Kasumi-1 (cell line): ENCODE results near the gene ZDHHC20.
A peak's percentile ranks its signal among the peaks of the same experiment; 100 is the strongest.

ENCODE experiments used
- DNase-seq, 2 experiments: peaks; one replicate each; lab custom pipeline; 2025; lab: John Stamatoyannopoulos, UW

Gene ZDHHC20, protein sequence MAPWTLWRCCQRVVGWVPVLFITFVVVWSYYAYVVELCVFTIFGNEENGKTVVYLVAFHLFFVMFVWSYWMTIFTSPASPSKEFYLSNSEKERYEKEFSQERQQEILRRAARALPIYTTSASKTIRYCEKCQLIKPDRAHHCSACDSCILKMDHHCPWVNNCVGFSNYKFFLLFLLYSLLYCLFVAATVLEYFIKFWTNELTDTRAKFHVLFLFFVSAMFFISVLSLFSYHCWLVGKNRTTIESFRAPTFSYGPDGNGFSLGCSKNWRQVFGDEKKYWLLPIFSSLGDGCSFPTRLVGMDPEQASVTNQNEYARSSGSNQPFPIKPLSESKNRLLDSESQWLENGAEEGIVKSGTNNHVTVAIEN

DNA sequence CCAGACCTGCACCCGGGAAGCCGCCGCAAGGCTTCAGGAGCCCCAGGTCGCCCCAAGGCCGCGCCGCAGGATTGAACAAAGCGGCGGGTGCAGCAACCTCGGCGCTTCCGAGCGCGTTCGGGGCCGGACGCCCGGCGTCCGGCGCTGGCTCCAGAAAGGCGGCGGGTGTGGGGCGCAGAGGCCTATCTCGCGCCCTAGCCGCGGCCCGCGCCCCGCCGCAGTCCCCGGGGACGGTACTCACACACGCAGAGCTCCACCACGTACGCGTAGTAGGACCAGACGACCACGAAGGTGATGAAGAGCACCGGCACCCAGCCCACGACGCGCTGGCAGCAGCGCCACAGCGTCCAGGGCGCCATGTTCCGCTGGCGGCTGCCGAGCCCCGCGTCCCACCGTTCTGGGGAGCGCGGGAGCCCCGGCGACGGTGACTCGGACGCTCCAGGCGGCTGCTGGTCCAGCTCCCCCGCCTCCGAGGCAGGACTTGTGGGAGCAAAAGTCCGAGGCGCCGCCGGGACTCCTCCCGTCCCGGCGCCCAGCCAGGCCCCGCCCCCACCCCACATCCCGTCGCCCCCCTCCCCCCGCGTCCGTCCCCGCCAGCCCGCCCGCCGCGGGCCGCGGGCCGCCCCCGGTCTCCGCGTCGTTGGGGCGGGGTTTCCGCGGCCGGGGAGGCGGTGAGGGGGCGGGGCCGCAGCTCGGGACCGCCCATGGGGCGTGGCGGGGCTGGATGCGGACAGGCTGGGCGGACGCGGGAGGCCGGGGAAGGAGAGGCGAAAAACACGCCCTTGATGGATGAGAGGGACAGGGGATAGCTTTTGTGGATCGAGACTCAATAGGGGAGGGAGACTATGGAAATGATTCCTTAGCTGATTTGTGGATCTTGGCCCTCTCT is at the start of gene ZDHHC20:
Gene ZDHHC20 (minus strand): TSS at position 491 of the 889 bp plus-strand sequence. CDS start 132 bp downstream, at position 359.
- peak; percentile 9 to 27 for DNase-seq

DNA sequence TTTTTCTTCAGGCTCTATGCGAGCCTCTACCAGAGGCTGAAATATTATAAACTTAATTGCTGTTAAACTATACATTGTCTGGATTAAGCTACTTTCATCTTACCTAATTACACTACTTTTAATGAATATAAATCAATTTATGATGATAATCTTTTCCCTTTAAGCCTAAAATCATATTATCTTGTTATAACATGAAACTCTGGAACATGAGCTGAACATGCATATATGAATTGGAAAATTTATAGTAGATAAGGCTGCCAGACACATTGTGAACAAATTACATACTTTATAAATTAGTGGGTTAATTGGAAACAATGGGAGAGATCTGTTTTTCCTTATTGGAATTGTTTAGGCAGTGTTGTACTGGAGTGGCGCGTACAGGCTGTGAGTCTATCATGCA is 45.3 kb upstream of the ZDHHC20 start:
- DNase-seq, result no peak

DNA sequence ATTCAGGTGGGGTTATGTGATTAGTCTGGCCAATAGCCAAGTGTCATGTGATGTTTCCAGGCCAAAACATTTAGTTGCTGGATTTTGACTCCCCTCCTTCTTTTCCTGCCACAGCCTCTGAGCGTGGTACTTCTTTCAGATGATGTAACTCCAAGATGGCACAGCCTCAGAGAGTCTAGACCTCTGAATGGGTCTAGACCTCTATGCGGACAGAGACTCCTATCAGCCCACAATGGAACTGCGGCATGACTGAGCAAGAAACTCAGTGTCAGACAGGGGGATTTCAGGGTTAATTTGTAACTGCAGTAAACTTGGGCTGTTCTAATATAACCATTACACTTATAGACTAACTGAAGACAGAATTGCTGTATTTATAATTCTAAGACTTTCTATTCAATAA is 42.6 kb upstream of the ZDHHC20 start:
- DNase-seq, result no peak

DNA sequence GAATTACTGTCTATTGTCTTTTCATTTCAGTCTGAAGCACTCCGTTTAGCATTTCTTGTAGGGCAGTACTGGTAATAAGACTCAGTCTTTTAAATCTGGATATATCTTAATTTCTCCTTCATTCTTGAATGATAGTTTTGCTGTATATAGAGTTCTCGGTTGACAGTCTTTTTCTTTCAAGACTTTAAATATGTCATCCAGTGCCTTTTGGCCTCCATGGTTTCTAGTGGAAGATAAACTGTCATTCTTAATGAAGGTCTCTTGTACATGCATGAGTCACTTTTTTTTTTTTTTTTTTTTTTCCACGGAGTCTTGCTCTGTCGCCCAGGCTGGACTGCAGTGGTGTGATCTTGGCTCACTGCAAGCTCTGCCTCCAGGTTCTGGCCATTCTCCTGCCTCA is 27.2 kb upstream of the ZDHHC20 start:
- DNase-seq, result no peak

DNA sequence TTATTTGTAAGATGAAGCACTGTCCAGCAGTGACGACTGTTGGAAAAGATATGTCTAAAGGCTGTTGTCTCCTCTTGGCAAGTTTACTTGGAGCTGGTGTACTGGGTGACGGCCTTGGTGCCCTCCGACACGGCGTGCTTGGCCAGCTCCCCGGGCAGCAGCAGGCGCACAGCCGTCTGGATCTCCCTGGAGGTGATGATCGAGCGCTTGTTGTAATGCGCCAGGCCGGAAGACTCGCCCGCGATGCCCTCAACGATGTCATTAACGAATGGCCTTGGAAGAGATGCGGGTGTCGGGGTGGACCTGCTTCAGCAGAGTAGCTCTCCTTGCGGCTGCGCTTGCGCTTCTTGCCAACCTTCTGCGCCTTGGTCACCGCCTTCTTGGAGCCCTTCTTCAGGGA is 24.6 kb upstream of the ZDHHC20 start:
- no peak for DNase-seq

DNA sequence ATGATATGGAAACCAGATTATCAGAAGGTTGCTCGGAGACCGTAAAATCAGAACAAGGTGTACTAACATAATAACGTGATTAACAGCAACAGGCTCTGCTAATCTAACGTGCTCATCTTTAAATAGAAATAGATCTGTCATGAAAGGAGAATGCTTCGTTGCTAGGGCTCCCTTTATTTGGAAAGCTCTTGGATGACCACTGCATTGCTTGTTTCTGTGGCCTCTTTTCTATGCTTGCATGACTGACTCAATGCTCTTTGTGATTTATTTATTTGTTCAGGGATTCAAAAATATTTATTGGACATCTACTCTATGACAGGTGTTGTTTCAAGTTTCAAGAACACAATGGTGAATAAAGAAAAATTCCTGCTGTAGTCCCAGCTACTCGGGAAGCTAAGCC is 22.3 kb upstream of the ZDHHC20 start:
- DNase-seq, result no peak

DNA sequence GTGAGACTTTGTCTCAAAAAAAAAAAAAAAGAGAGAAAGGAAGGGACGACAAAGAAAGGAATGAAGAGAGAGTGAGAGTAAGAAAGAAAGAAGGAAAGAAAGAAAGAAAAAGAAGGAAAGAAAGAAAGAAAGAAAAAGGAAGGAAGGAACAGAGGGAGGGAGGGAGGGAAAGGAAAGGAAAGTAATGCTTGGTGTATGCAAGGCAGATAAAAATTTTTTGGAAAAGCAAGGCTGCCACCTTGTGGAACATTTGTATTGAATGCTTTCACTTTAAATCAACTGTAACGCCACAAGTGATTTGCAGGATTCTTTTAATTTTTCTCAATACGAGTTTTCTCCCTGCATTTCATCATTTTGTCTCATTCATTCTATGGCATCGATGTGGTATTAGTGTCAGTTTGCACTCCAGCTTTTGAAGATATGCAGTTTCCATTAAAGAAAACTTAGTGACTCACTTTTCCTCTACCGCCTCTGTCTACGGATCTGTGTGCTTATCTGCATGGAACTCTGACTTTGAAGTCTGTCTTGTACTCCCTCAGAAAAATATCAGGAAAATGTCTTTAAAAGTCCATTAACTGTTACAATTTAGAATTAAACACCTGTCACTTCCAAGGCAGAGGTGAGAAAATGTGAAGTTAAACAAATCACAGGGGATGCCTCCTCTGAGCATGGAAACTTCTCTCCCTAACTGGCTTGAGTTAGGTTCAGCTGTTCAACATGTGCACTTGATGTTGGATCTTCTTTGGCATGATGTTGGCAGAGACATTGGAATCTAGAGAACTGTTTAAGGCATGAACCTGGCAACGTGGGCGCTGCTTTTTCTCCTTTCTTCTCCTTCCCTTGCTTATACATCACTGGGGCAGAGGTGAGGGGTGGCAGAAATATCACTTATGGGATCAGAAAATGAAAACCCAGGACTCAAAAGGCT is 20.0 kb upstream of the ZDHHC20 start:
- DNase-seq, result peak; percentile 17 to 36

DNA sequence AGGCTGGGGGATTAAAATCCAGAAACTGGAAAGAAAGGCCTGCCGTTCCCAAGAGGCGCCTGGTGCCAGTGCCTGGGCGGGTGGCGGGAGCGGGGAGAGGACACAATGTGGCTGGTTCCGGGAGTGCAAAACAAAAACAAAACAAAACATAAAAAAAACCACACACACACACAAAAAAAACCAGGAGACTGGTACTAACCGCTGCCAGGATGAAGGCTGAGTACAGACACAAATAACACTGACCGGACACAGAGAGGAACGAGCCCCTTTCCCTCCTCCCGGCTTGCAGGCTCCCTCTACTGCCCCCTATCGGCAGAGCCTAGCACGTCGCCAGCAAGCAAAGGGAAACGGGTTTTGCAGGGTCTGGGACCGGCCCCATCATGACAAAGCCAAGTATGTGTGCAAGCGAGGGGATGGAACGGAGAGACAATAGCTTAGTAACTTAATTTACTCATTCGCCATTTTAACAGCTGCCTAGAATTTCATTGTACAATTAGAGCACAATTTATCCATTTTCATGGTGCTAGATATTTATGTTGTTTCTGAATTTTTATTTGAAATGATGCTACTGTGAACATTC is 17.9 kb upstream of the ZDHHC20 start:
- peak; percentile 59 to 78 for DNase-seq

DNA sequence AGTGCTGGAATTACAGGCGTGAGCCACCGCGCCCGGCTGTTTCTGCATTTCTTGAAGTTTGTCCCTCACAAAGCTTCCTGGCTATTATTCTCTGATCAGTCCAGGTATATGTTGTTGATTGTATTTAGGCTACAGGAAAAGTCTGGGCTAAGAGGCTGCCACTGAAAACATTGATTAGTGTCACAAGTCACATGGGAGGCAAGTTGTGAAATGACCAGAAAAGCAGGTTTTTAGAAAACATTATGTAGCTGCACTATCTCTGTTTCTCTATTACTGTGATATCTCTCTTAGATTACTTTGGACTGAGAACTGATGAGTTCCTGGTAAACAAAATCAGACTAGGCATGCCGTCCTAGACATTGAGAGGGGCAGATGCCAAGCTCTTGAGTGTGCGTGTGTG is 16.0 kb upstream of the ZDHHC20 start:
- DNase-seq, result no peak

DNA sequence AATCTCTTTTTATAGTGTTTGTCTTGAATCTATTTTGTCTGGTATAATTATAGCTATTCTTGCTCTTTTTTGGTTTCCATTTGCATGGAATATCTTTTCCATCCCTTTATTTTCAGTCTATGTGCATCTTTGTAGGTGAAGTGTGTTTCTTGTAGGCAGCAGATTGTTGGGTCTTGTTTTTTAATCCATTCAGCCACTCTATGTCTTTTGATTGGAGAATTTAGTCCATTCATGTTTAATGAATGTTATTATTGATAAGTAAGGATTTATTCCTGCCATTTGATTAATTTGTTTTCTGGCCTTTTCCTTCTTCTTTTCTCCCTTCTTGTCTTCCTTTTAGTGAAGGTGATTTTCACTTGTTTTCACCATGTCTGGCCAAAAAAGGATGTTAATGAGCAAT is 11.7 kb upstream of the ZDHHC20 start:
- DNase-seq, result no peak

DNA sequence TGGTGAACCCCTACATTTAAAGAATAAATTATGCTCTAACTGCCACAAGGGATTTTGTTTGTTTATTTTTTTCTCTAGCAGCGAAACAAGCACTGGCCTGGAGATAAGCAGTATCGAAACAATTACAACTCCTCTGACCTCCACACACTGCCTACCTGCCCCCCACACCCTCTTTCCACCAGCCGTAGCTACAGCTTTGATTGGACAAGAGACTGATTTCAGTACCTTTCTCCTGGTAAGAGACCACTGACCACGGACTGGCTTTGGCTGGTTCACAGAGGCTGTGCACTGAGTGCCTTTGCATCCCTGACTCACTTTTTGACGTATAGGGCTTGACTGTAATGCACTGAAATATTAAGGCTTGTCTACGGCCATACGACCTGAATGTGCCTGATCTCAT is 7.4 kb upstream of the ZDHHC20 start:
- DNase-seq, result no peak

DNA sequence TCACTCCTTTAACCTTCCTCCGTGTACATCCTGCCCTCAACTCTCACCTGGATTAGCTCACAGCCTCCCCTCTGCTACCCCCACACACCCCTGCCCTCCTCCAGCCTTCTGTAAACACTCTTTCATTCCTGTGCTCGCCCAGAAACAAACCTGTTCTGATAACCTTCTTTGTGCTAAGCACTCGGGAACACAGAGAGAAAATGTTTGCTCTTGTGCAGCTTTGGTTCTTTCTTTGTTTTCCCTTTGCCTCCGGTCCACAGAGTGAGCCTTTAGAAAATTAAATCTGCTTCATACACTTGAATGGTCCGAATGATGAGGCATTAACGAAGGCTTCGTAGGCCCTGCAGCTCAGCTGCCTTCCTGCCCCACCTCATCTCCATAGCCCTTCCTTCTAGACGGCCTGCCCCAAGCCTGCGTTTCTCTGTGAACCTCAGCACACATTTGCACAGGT is 6.6 kb upstream of the ZDHHC20 start:
- no peak for DNase-seq

DNA sequence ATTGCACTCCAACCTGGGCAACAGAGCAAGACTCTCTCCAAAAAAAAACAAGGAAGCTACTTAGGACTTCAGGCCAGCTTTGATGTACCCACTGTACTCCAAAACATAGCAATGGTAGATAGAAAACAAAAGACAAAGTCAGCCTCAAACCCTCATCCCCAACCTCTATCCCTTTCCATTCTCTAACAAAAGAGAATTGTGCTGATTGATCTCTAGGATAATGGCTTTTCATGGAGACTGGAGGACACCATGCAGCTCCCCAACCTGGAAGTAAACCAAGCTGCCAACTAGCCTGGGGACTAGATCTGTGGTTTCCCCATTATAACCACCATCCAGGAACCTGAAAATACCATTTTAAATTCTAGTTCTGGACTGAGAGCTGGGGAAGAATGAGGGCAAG is 4.3 kb upstream of the ZDHHC20 start:
- DNase-seq, result no peak

DNA sequence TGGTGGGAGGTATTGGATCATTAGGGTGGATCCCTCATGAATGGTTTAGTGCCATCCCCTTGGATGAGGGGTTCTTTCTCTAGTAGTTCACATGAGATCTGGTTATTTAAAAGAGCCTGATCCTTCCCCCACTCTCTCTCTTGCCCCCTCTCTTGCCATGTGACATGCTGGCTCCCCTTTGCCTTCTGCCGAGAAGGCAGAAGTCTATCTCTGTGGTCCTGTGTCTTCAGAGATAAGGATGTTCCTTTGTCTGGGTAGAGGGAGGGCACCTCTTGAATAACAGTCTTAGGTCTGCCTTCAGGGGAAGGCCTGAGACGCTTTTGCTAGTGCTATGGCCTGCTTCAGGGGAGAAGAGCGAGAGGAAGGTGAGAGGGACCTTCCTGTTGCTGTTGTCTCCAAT is 2.0 kb upstream of the ZDHHC20 start:
- DNase-seq, result no peak

DNA sequence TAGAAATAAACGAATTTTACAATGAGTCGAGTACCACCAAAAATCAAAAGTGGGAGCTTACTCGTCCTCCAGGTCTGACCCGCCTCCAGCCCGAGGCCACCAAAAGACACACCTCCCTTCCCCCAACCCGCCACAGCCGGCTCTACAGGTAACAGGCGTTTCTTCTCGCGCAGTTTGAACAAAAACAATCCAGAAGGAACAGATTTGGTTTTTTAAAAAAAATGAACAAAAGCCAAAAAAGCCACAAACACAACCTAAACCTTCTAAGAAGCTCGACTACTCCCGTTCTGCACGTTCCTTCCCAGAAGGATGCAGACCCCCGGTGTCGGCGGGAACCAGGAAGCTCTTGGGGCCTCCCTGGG is 671 bp downstream of the ZDHHC20 start:
- no peak for DNase-seq

DNA sequence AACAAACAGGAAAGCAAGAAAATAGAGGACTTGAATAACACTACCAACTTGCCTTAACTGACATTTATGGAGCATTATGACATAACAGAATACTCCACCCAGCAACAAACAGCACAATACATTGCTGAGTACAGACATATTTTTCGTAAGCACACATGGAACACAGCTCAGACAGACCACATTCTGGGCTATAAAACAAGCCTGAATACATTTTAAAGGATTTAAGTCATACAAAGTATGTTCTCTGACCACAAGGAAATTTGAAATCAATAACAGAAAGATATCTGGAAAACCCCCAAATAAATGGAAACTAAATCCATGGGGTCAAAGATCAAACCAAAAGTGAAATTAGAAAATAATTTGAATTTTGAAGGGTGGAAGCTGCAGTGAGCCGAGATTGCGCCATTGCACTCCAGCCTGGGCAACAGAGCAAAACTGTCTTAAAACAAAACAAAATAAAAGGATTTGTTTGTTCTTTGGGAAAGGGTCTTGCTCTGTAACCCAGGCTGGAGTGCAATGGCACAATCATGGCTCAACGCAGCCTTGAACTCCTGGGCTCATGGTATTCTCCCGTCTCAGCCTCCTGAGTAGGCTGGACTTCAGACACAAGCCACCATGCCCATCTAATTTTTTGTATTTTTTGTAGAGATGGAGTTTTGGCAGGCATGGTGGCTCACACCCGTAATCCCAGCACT is 5.6 kb downstream of the ZDHHC20 start:
- no peak for DNase-seq

DNA sequence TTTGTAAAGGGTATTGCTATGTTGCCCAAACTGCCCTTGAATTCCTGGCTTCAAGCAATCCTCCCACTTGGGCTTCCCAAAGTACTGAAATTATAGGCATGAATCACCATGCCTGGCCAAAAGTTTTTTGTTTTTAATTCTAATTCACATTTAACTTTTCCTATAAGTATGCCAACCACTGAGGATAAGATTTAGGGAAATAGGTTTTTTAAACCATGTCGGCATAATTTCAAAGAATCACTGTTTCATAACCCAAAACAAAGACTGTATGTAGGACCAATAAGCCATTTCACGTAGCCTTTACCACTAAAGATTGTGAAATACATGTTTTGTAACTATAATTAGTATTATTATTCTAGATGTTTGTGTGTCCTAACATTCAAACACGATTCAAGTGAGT is 8.2 kb downstream of the ZDHHC20 start:
- DNase-seq, result no peak

DNA sequence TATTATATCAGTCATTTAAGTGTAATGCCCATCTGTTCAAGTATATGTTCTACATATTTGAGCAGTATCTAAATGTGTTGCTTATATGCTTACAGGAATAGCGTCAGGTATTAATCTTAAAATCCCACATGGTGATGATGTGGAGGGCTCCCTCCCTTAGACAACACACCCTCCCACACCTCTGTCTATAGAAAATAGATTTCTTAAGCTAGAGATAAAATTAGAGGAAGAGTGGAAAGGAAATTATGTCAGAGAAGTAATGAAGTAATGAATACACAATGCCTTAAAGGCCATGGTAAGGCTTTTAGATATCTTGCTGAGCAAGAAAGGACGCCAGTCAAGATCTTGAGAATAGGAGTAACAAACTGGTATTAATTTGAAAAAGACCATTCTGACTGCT is 12.4 kb downstream of the ZDHHC20 start:
- DNase-seq, result no peak

DNA sequence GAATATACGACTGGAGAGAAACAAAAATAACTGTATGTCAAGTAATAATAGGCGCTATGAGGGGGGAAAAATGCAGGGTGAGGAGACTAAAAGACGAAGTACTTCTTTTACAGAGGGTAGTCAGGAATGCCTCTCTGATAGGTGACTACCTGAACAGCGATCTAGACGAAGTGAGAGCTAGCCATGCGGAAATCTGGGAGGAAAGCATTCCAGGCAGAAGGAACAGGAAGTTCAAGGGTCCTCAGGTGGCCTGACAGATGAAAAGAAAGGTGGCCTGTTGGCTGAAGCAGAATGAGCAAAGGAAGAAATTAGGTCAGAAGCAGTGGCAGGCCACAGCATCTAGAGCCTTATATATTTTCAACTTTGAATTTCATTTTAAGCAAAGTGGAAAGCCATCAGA is 13.3 kb downstream of the ZDHHC20 start:
- no peak for DNase-seq

DNA sequence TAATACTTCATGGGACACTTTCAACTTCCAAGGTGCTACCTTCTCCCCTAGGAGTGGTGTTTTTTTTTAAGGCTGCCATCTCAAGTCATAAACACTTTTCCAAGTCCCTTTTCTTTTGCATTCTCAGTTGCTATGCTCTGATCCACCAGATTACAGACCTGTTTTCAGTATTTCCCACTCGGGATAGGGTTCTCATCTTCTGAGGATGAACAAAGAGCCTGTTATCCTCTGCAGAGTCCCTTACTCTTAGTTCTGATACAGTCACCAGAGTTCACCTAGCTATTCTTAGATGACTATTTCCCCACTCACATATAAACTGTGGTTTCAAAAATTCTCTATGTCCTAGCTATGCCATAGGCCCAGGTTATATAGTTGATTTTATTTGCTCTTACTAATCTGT is 15.9 kb downstream of the ZDHHC20 start:
- DNase-seq, result peak in 1 of 2 experiments; percentile 4

DNA sequence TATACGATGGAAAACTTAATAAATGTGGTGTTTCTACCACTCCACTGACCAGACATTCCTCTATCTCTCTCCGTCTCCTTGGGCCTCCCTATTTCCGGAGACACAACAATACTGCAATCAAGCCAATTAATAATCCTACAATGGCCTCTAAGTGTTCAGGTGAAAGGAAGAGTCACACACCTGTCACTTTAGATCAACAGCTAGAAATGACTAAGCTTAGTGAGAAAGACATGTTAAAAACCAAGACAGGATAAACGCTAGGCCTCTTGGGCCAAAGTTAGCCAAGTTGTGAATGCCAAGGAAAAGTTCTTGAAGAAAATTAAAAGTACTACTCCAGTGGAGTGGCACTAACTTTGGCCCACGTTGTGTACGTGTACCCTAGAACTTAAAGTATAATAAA is 22.5 kb downstream of the ZDHHC20 start:
- DNase-seq, result no peak
